Kasumi-1 (cell line): ENCODE measurements around the gene ERC2.
"Not testable (repeated sequence)": the region's sequence is repeated elsewhere in the genome, so short reads cannot be mapped to it uniquely, and the experiment has no call there.

Experiments used
- DNase-seq, 2 experiments: peaks; one replicate each; lab custom pipeline; 2025; lab: John Stamatoyannopoulos, UW

The ERC2 gene

GRCh38 chr3:56468184-56469106 lies at the start of gene ERC2:
ERC2 (minus strand) TSS chr3:56468467.
- DNase-seq, result no peak

- no peak for DNase-seq
Measured at GRCh38 chr3:56502738-56503137, 34.5 kb upstream of the ERC2 start.

GRCh38 chr3:56496376-56496775 lies 28.1 kb upstream of the ERC2 start:
- not testable (repeated sequence) for DNase-seq

GRCh38 chr3:56494679-56495322 lies 26.5 kb upstream of the ERC2 start:
- peak; percentile 86 to 93 for DNase-seq

GRCh38 chr3:56491566-56491965 lies 23.3 kb upstream of the ERC2 start:
- no peak for DNase-seq

- no peak for DNase-seq
Measured at GRCh38 chr3:56488812-56489600, 20.7 kb upstream of the ERC2 start.

GRCh38 chr3:56484525-56485032 lies 16.3 kb upstream of the ERC2 start:
- DNase-seq, result no peak

- no peak for DNase-seq
Measured at GRCh38 chr3:56484122-56484521, 15.9 kb upstream of the ERC2 start.

GRCh38 chr3:56477646-56478045 lies 9.4 kb upstream of the ERC2 start:
- no peak for DNase-seq

GRCh38 chr3:56476771-56477170 lies 8.5 kb upstream of the ERC2 start:
- DNase-seq, result no peak

GRCh38 chr3:56471771-56472170 lies 3.5 kb upstream of the ERC2 start:
- DNase-seq, result no peak

GRCh38 chr3:56469141-56469540 lies 874 bp upstream of the ERC2 start:
- DNase-seq, result no peak

GRCh38 chr3:56467801-56468183 lies 475 bp downstream of the ERC2 start:
- DNase-seq, result no peak

- DNase-seq, result no peak
Measured at GRCh38 chr3:56467108-56467507, 1.2 kb downstream of the ERC2 start.

GRCh38 chr3:56459719-56460118 lies 8.5 kb downstream of the ERC2 start:
- no peak for DNase-seq

GRCh38 chr3:56459104-56459496 lies 9.2 kb downstream of the ERC2 start:
- DNase-seq, result no peak

GRCh38 chr3:56458496-56459103 lies 9.7 kb downstream of the ERC2 start:
- DNase-seq, result no peak

GRCh38 chr3:56456117-56456516 lies 12.2 kb downstream of the ERC2 start:
- no peak for DNase-seq

GRCh38 chr3:56453011-56453410 lies 15.3 kb downstream of the ERC2 start:
- DNase-seq, result no peak

- no peak for DNase-seq
Measured at GRCh38 chr3:56452085-56452484, 16.2 kb downstream of the ERC2 start.

- DNase-seq, result no peak
Measured at GRCh38 chr3:56443372-56443771, 24.9 kb downstream of the ERC2 start.

GRCh38 chr3:56428667-56429066 lies 39.6 kb downstream of the ERC2 start:
- no peak for DNase-seq
